ENCODE results near the gene HNRNPL. TPM values are rescaled to one million over a fixed set of nuclear protein-coding genes. Genes with fewer than 3 reads are reported as not detected.
A peak's percentile ranks its signal among the peaks of the same experiment; 100 is the strongest.

Gene HNRNPL
- 423 to 443 TPM (median 425 TPM) in 3 replicates for total RNA-seq

DNA sequence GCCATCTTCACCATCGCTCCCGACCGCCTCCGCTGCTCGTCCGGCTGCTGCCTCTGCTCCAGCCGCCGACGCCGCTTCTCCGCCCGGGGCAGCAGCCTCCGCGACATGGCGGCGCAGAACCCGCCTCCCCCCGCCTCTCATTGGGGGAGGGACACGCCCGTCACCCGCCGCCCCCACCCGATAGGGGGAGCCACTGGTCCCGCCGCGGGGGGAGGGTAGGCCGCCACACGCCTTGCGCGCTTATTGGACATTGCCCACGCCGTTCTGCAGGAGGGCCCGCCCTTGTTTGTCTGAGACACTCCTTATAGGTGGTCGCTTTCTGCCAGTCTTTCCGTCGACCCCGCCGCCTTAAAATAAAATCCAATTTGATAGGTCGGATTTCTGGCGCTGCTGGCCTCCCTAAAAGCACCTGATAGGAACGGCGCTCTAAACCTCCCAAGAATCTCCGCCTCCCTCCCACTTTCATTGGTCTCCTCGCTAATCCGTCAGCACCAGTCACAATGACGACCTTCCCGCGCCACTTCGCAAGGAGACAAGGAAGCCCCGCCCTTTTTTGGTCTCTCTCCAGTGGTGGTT is at the start of gene HNRNPL:
Gene HNRNPL (minus strand): TSS at position 127 of the 576 bp plus-strand sequence. CDS start 20 bp downstream, at position 107.
- Mint-ChIP-seq H3K27me3 (ENCODE audit: low read depth) (no peaks in the 10 kb centered on the region), H3K9me3 (no peaks in the 10 kb centered on the region), H3K36me3 (peaks cover 10% of the 10 kb centered on the region), H3K27ac (peak within 1 kb of the TSS; percentile 99), H3K4me3 (peak within 1 kb of the TSS; percentile 88), H3K4me1 (peaks cover 41% of the 10 kb centered on the region)
- DNase-seq (ENCODE audit: low spot score in 2 of 2, unreplicated experiment in 2 of 2): peak; percentile 99 to 100
- TF ChIP-seq, protein P1, sequence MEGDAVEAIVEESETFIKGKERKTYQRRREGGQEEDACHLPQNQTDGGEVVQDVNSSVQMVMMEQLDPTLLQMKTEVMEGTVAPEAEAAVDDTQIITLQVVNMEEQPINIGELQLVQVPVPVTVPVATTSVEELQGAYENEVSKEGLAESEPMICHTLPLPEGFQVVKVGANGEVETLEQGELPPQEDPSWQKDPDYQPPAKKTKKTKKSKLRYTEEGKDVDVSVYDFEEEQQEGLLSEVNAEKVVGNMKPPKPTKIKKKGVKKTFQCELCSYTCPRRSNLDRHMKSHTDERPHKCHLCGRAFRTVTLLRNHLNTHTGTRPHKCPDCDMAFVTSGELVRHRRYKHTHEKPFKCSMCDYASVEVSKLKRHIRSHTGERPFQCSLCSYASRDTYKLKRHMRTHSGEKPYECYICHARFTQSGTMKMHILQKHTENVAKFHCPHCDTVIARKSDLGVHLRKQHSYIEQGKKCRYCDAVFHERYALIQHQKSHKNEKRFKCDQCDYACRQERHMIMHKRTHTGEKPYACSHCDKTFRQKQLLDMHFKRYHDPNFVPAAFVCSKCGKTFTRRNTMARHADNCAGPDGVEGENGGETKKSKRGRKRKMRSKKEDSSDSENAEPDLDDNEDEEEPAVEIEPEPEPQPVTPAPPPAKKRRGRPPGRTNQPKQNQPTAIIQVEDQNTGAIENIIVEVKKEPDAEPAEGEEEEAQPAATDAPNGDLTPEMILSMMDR (IDR thresholded peaks at IDR 0.05; ENCODE audit: unreplicated experiment): peak; percentile 81

DNA sequence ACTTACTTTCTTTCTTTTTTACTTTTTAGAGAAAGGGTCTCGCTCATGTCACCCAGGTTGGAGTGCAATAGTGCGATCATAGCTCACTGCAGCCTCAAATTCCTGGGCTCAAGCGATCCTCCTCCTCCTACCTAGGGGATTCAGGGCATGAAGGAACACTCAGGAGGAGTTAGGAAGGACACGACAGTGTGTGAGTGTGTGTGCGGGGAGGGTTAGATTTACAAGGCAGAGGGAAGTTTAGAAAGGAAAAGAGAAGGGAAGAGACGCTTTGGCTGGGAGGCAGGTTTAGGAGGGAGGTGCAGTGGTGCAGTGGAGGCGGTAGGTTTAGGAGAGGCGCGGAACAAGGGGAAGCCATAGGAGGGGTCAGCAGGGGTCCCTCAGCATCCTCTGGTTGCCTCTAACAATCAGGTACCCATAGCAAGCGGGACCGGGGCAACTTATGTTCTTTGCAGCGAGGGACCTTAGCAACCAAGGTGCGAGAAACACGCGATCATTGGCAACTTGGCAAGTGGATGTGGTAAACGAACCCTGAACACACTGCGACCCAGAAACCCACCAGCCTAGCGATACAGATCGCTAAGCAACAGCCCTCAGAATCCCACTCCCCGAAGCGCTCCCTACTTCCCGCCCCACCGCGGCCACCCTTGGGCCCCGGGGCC is 49.1 kb upstream of the HNRNPL start:
- Mint-ChIP-seq H3K4me3 (peak overlapping the region; percentile 99), H3K36me3 (peaks cover 3% of the 10 kb centered on the region), H3K27me3 (ENCODE audit: low read depth) (no peaks in the 10 kb centered on the region), H3K4me1 (peaks cover 15% of the 10 kb centered on the region), H3K9me3 (no peaks in the 10 kb centered on the region), H3K27ac (peak overlapping the region; percentile 100)
- TF ChIP-seq, protein P1 (IDR thresholded peaks at IDR 0.05; ENCODE audit: unreplicated experiment): no peak
- no peak for DNase-seq (ENCODE audit: low spot score in 2 of 2, unreplicated experiment in 2 of 2)

DNA sequence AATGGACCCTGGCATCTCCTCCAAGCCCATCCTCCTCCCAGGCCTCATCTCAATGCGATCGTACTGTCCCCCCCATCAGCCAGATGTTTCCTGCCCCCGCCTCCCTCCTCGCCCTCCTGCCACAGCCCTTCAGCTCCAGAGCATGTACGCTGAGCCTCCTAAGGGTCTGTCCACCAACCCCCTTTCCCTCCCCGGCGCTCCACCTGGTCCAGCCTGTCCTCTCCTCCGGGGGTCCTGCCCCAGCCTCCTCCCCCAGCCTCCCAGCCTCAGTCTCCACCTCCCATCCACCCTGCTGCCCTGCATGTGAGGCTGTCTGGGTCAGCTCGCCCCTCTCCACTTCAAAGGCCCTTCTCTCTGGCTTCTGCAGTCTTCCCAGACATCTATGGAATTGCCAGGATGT is 45.2 kb upstream of the HNRNPL start:
- TF ChIP-seq, protein P1 (IDR thresholded peaks at IDR 0.05; ENCODE audit: unreplicated experiment): no peak
- Mint-ChIP-seq H3K9me3 (no peaks in the 10 kb centered on the region), H3K36me3 (peaks cover 2% of the 10 kb centered on the region), H3K4me1 (peaks cover 9% of the 10 kb centered on the region), H3K27ac (no peak overlapping the region), H3K4me3 (no peak overlapping the region), H3K27me3 (ENCODE audit: low read depth) (no peaks in the 10 kb centered on the region)
- DNase-seq (ENCODE audit: low spot score in 2 of 2, unreplicated experiment in 2 of 2): no peak

DNA sequence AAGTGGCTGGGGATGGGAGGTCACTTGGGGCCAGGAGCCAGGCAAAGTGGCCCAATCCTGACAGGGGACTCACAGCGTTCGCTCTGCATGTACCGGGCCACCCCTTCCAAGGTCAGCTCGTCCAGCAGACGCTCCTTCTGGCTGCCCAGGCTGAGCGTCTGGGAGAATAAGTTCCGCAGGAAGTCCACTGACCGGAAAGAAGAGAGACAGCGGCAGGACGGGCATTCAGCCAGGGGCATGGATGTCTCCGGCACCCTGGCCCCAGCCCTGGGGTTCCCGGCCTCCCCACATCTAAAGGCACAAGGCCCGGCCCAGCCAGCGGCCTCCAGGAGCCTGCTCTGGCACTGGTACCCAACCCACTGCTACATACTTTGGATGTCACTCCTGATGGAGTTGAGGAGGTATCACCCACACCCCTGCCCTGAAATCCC is 43.6 kb upstream of the HNRNPL start:
- peaks cover 2% of the 10 kb centered on the region for H3K4me1 Mint-ChIP-seq
- TF ChIP-seq, protein P1 (IDR thresholded peaks at IDR 0.05; ENCODE audit: unreplicated experiment): no peak
- peaks cover 7% of the 10 kb centered on the region for H3K36me3 Mint-ChIP-seq
- H3K27me3 Mint-ChIP-seq (ENCODE audit: low read depth): no peaks in the 10 kb centered on the region
- H3K4me3 Mint-ChIP-seq: no peak overlapping the region
- no peak for DNase-seq (ENCODE audit: low spot score in 2 of 2, unreplicated experiment in 2 of 2)
- no peaks in the 10 kb centered on the region for H3K9me3 Mint-ChIP-seq
- no peak overlapping the region for H3K27ac Mint-ChIP-seq

DNA sequence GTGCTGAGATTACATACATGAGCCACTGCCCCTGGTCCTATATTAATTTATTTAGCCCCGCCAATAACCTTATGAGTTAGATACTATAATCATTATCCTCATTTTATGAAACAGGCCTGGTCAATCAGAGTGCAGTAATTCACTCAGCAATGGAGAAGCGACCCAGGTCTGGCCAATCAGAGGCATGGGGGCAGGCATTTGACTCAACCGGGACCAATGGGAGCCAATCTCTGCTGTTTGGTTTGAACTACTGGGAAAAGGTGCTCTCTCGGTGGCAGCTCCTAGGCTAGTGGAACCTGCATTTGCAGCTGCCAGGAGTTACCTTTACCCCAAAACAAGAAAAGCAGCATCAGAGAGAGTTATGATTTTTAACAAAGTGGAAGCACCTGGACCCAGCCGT is 43.1 kb upstream of the HNRNPL start:
- Mint-ChIP-seq H3K27me3 (ENCODE audit: low read depth) (no peaks in the 10 kb centered on the region), H3K4me1 (no peaks in the 10 kb centered on the region), H3K27ac (no peak overlapping the region), H3K9me3 (no peaks in the 10 kb centered on the region), H3K36me3 (peaks cover 7% of the 10 kb centered on the region), H3K4me3 (no peak overlapping the region)
- TF ChIP-seq, protein P1 (IDR thresholded peaks at IDR 0.05; ENCODE audit: unreplicated experiment): no peak
- no peak for DNase-seq (ENCODE audit: low spot score in 2 of 2, unreplicated experiment in 2 of 2)

All from mesothelial cell of epicardium (in vitro differentiated cells).